CD4-positive, alpha-beta T cell treated with Interleukin-15 for 1 hour (primary cell): ENCODE results near the gene RAB44.

Experiments used
- DNase-seq: peaks from one replicate; pipeline ENCODE4 v3.0.0-alpha.2; 2020

Gene RAB44

DNA sequence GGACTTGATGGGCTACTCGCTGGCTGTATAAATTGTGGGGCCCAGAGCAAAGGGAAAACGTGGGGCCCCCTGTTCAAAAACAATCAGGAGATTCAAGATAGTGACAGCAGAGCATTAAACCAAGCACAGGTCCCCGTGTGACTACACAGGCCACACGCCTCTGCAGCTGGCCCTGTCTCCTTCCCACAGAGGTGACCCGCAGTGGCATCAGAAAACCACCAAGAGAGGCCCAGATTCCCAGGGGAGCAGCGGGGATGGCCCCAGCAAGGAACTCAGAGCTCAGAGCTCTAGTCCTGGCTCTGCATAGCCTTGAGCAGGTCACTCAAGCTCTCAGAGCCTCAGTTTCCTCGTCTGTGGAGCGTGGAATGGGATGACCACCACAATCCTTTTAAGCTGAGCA lies 84.0 kb downstream of the RAB44 start:
- DNase-seq, result no peak
